PFSK-1 (cell line): ENCODE measurements around the gene PWWP2B.

Experiments
- FOXP2 ChIP-seq: optimal IDR thresholded peaks from 2 replicates; pipeline ENCODE3; 2011; ENCODE audit warnings: borderline replicate concordance, control low read depth, inconsistent platforms; ENCODE audit not compliant: insufficient read depth; ENCODE audit errors: extremely low read length, extremely low read depth
- POLR2AphosphoS5 ChIP-seq: IDR thresholded peaks from 2 replicates; pipeline ENCODE4 v1.6.1; 2012; ENCODE audit warnings: low read depth, mild to moderate bottlenecking, control low read depth, low read length, moderate library complexity
- SIN3A ChIP-seq: IDR thresholded peaks from 2 replicates; pipeline ENCODE4 v1.6.1; 2012; ENCODE audit warnings: mild to moderate bottlenecking, low read length, moderate library complexity, borderline replicate concordance; ENCODE audit not compliant: insufficient read depth
- TAF1 ChIP-seq: IDR thresholded peaks from 2 replicates; pipeline ENCODE4 v1.6.1; 2012; ENCODE audit warnings: low read length, control low read depth, borderline replicate concordance; ENCODE audit not compliant: insufficient read depth

DNA sequence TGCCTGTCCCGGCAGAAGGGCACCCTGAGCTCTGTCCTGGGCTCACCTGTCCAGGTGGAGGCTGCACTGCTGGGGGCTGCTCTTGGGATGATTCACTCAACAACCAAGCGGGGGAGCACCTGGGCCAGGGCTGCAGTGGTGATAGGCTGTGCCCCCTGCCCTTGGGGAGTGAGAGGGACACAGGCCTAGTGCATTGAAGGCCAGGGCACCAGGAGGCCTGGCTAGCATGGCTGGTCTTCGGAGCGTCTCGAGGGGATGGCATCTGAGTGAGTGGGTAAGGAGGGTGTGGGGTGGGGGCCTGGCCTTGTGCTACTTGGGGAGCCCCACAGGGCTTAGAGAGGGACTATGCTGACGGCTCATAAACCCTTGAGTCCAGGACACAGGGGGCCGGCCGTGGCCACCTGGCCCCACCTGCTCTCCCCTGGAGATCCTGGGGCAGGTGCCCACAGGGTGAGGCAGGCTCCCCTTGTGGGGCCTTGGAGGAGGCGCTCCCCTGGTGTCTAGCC is 3.1 kb downstream of the PWWP2B start:
- no peak for TF ChIP-seq SIN3A
- no peak for TF ChIP-seq POLR2AphosphoS5
- TF ChIP-seq TAF1, result no peak
- TF ChIP-seq FOXP2, result no peak
